HCT116 (cell line): ENCODE measurements around the gene DYNC2H1.

Source experiments
- ATF3 ChIP-seq: IDR thresholded peaks from 2 replicates; pipeline ENCODE4 v1.6.1; 2012
- CTCF ChIP-seq, 3 experiments: fragments of 200-600 bp in 1 of 3; sonication (generic) in 1 of 3; IDR thresholded peaks in 2 of 3; conservative IDR thresholded peaks in 1 of 3; 2 replicates each; pipeline ENCODE4 v1.5.1; 2012 to 2017; ENCODE audit warnings: low read depth in 2 of 3, low read length in 2 of 3, antibody characterized with exemption in 1 of 3, borderline replicate concordance in 1 of 3, control low read depth in 1 of 3, mild to moderate bottlenecking in 1 of 3, mixed read lengths in 1 of 3, mixed run types in 1 of 3, moderate library complexity in 1 of 3; ENCODE audit not compliant: insufficient read depth in 1 of 3
- EGR1 ChIP-seq: IDR thresholded peaks from 2 replicates; pipeline ENCODE4 v1.6.1; 2012; ENCODE audit warnings: low read depth
- ELF1 ChIP-seq: IDR thresholded peaks from 2 replicates; pipeline ENCODE4 v1.6.1; 2012; ENCODE audit warnings: low read depth, borderline replicate concordance
- EZH2 ChIP-seq: fragments of 200-600 bp; sonication (generic); IDR thresholded peaks from 2 replicates; pipeline ENCODE4 v1.6.1; 2017; ENCODE audit warnings: antibody characterized with exemption, mixed run types
- EZH2phosphoT487 ChIP-seq: fragments of 200-600 bp; IDR thresholded peaks from 2 replicates; pipeline ENCODE4 v1.6.1; 2018; ENCODE audit warnings: antibody characterized with exemption, borderline replicate concordance
- POLR2A ChIP-seq: IDR thresholded peaks from 2 replicates; pipeline ENCODE4 v1.7.0; 2011; ENCODE audit warnings: borderline replicate concordance; ENCODE audit not compliant: insufficient read depth, insufficient read length; ENCODE audit errors: extremely low read depth
- POLR2AphosphoS5 ChIP-seq: IDR thresholded peaks from 2 replicates; pipeline ENCODE4 v1.6.1; 2011; ENCODE audit warnings: mild to moderate bottlenecking, low read depth, low read length, moderate library complexity
- SIN3A ChIP-seq: IDR thresholded peaks from 2 replicates; pipeline ENCODE4 v1.6.1; 2012; ENCODE audit warnings: low read depth
- SRF ChIP-seq: IDR thresholded peaks from 2 replicates; pipeline ENCODE4 v1.6.1; 2012; ENCODE audit warnings: low read depth
- TCF7L2 ChIP-seq: IDR thresholded peaks from 2 replicates; pipeline ENCODE4 v1.7.0; 2011; ENCODE audit warnings: borderline replicate concordance, inconsistent platforms; ENCODE audit not compliant: insufficient read depth, insufficient read length; ENCODE audit errors: extremely low read depth
- YY1 ChIP-seq: IDR thresholded peaks from 2 replicates; pipeline ENCODE4 v1.6.1; 2011; ENCODE audit warnings: low read length, low read depth, moderate library complexity, mild to moderate bottlenecking; ENCODE audit not compliant: insufficient replicate concordance; ENCODE audit errors: extremely low read depth
- TF ChIP-seq, protein P1 (sequence below): IDR thresholded peaks from 2 replicates; pipeline ENCODE4 v1.6.1; 2011; ENCODE audit warnings: mild to moderate bottlenecking, low read length, moderate library complexity; ENCODE audit not compliant: insufficient replicate concordance; ENCODE audit errors: extremely low read depth

- TF ChIP-seq CTCF (IDR thresholded peaks at IDR 0.05 in 2 of 3, conservative IDR thresholded peaks at IDR 0.05 in 1 of 3; ENCODE audit: borderline replicate concordance in 1 of 3, insufficient read depth in 1 of 3, low read depth in 2 of 3, low read length in 2 of 3) (no peak), POLR2A (no peak), ATF3 (no peak), TCF7L2 (no peak), ELF1 (no peak), SRF (no peak), EZH2phosphoT487 (no peak), YY1 (no peak), POLR2AphosphoS5 (no peak), SIN3A (no peak), EGR1 (no peak), EZH2 (no peak)
- TF ChIP-seq, protein P1, sequence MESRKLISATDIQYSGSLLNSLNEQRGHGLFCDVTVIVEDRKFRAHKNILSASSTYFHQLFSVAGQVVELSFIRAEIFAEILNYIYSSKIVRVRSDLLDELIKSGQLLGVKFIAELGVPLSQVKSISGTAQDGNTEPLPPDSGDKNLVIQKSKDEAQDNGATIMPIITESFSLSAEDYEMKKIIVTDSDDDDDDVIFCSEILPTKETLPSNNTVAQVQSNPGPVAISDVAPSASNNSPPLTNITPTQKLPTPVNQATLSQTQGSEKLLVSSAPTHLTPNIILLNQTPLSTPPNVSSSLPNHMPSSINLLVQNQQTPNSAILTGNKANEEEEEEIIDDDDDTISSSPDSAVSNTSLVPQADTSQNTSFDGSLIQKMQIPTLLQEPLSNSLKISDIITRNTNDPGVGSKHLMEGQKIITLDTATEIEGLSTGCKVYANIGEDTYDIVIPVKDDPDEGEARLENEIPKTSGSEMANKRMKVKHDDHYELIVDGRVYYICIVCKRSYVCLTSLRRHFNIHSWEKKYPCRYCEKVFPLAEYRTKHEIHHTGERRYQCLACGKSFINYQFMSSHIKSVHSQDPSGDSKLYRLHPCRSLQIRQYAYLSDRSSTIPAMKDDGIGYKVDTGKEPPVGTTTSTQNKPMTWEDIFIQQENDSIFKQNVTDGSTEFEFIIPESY: no peak
Measured at GRCh38 chr11:103349595-103349994, 240.4 kb downstream of the DYNC2H1 start.
